ENCODE measurements around the gene DAPK1.

- no peak for TF ChIP-seq CTCF (IDR thresholded peaks at IDR 0.05; ENCODE audit: low read depth, low read length)
- TF ChIP-seq EZH2phosphoT487 (IDR thresholded peaks at IDR 0.05; ENCODE audit: low read depth), result no peak
Observed at GRCh38 chr9:87595610-87596009, 97.9 kb downstream of the DAPK1 start.
